Right lobe of liver (tissue), 4 donors: ENCODE measurements around the gene RRP15.

Experiments
- POLR2A ChIP-seq: fragments of 450-650 bp; IDR thresholded peaks from one replicate; pipeline ENCODE4 v1.6.1; 2017; ENCODE audit warnings: antibody characterized with exemption, mild to moderate bottlenecking
- TF ChIP-seq, protein P1 (sequence below), 4 donors: fragments of 200-600 bp in 3 of 4; fragments of 450-650 bp in 1 of 4; IDR thresholded peaks; one replicate each; pipeline versions ENCODE4 v1.5.1 to v1.8.0; 2016 to 2022; ENCODE audit warnings: antibody characterized with exemption in 4 of 4, mild to moderate bottlenecking in 2 of 4
- donor health status: DM: no; HTN: no; CAD: no.
- donor health status: DM: no; HTN: no; CAD: no.
- donor health status: DM: no; HTN: yes; CAD: no.

DNA sequence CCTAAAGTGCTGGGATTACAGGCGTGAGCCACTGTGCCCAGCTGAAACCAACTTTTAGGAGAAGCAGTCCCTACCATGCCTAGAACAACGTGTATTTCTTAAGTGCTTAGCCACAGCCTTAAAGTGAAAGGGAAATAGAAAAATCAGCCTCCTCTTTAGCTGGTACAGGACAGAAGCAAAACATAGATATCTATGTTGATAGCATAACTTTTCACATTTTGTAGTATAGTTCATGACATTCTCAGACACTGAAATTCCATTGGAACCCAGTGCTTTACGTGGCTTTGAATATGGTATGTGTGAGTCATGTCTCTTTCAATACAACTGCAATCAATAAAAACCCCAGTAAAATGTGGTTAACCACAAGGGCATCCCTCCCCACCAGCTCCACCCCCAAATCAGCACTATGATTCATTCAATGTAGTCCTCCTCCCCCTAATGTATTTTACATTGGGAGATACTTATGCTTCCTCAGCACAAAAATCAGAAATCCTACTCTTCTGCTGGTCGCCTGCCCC is 92.1 kb downstream of the RRP15 start:
- TF ChIP-seq, protein P1, sequence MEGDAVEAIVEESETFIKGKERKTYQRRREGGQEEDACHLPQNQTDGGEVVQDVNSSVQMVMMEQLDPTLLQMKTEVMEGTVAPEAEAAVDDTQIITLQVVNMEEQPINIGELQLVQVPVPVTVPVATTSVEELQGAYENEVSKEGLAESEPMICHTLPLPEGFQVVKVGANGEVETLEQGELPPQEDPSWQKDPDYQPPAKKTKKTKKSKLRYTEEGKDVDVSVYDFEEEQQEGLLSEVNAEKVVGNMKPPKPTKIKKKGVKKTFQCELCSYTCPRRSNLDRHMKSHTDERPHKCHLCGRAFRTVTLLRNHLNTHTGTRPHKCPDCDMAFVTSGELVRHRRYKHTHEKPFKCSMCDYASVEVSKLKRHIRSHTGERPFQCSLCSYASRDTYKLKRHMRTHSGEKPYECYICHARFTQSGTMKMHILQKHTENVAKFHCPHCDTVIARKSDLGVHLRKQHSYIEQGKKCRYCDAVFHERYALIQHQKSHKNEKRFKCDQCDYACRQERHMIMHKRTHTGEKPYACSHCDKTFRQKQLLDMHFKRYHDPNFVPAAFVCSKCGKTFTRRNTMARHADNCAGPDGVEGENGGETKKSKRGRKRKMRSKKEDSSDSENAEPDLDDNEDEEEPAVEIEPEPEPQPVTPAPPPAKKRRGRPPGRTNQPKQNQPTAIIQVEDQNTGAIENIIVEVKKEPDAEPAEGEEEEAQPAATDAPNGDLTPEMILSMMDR (IDR thresholded peaks at IDR 0.05) = no peak
- TF ChIP-seq POLR2A = no peak
